ENCODE data around the gene BAIAP2.

BAIAP2 gene

DNA sequence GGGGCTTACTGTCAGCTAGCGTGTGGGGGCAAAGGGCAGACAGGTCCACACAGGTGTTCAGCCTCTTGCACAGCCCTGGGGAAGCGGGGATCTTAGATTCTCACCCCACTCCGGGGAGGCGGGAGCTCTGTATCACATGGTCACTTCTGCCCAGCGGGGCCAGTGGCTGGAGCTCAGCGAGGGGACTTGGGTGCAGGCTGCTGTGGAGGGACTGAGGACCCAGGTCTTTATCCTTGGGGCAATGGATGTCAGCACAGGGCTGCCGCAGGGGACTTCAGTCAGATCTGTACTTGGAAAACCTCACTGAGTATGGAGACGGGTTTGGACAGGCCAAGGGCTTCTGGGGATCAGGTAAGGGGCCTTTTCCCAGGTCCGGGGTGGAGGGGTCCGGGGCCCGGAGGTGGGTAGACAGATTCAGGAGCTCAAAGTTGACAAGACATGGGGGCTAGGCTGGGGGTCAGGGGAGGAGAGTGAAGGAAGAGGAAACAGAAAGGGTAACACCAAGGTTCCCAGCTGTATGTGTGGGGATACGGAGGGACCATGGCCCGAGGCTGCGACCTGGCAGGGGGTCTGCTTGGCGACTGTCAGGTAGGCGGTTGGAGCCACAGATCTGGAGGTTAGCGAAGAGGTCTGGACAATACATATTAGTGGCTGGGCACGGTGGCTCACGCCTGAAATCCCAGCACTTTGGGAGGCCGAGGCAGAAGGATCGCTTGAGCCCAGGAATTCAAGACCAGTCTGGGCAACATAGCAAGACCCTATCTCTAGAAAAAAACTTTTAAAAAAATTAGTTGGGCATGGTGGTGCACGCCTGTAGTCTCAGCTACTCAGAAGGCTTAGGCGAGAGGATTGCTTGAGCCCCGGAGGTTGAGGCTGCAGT is 15.1 kb upstream of the BAIAP2 start:
- H3K27ac ChIP-seq (ENCODE audit: low read length): no peak overlapping the region
- H3K4me2 ChIP-seq (ENCODE audit: low read depth, low read length): no peak overlapping the region
- no peaks in the 10 kb centered on the region for H3K79me2 ChIP-seq (ENCODE audit: low read length)
- H3K9ac ChIP-seq (ENCODE audit: low read length): no peak overlapping the region
- H2AFZ ChIP-seq (ENCODE audit: low read length): no peak overlapping the region
- H3F3A ChIP-seq (ENCODE audit: insufficient read depth, low read length): no peaks in the 10 kb centered on the region
- no peaks in the 10 kb centered on the region for H3K36me3 ChIP-seq (replicated peaks; ENCODE audit: insufficient read depth, low read length)
- no peaks in the 10 kb centered on the region for H3K9me3 ChIP-seq (replicated peaks; ENCODE audit: insufficient read depth, low read length)
- no peaks in the 10 kb centered on the region for H4K20me1 ChIP-seq (ENCODE audit: insufficient read depth, low read length)
- no peak for DNase-seq
- peaks cover 11% of the 10 kb centered on the region for H3K4me1 ChIP-seq (ENCODE audit: low read length)
- TF ChIP-seq EZH2phosphoT487 (IDR thresholded peaks at IDR 0.05; ENCODE audit: low read length) (no peak), EZH2 (optimal IDR thresholded peaks at IDR 0.05; ENCODE audit: low read depth, low read length) (no peak), CTCF (IDR thresholded peaks at IDR 0.05; ENCODE audit: low read length) (no peak)
- H3K27me3 ChIP-seq (replicated peaks; ENCODE audit: insufficient read depth, low read length): peaks cover 27% of the 10 kb centered on the region
- no peaks in the 10 kb centered on the region for H3K9me2 ChIP-seq (replicated peaks; ENCODE audit: insufficient read depth, low read length)
- H3K4me3 ChIP-seq (ENCODE audit: low read length): no peak overlapping the region

DNA sequence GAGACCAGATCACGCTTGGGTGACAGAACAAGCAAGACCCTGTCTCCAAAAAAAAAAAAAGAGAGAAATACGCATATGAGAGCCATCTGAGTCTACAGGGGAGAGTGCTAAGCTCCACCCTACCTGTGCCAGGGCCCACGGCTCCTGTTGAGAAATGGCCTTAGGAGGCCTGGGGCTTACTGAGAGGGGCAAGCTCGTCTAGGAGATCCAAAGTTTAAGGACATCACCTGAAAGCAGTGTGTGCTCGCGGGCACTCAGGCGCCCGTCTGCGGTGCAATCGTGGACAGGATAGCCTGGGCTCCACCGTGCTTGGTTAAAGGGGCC is 14.5 kb upstream of the BAIAP2 start:
- no peak for DNase-seq
- no peaks in the 10 kb centered on the region for H4K20me1 ChIP-seq (ENCODE audit: insufficient read depth, low read length)
- H3K27ac ChIP-seq (ENCODE audit: low read length): no peak overlapping the region
- H3K79me2 ChIP-seq (ENCODE audit: low read length): no peaks in the 10 kb centered on the region
- H3K9ac ChIP-seq (ENCODE audit: low read length): no peak overlapping the region
- peaks cover 11% of the 10 kb centered on the region for H3K4me1 ChIP-seq (ENCODE audit: low read length)
- no peak for TF ChIP-seq EZH2 (optimal IDR thresholded peaks at IDR 0.05; ENCODE audit: low read depth, low read length)
- TF ChIP-seq EZH2phosphoT487 (IDR thresholded peaks at IDR 0.05; ENCODE audit: low read length): no peak
- no peak for TF ChIP-seq CTCF (IDR thresholded peaks at IDR 0.05; ENCODE audit: low read length)
- peaks cover 30% of the 10 kb centered on the region for H3K27me3 ChIP-seq (replicated peaks; ENCODE audit: insufficient read depth, low read length)
- no peaks in the 10 kb centered on the region for H3K36me3 ChIP-seq (replicated peaks; ENCODE audit: insufficient read depth, low read length)
- no peaks in the 10 kb centered on the region for H3K9me2 ChIP-seq (replicated peaks; ENCODE audit: insufficient read depth, low read length)
- no peaks in the 10 kb centered on the region for H3F3A ChIP-seq (ENCODE audit: insufficient read depth, low read length)
- no peaks in the 10 kb centered on the region for H3K9me3 ChIP-seq (replicated peaks; ENCODE audit: insufficient read depth, low read length)
- H2AFZ ChIP-seq (ENCODE audit: low read length): no peak overlapping the region
- H3K4me2 ChIP-seq (ENCODE audit: low read depth, low read length): no peak overlapping the region
- no peak overlapping the region for H3K4me3 ChIP-seq (ENCODE audit: low read length)

DNA sequence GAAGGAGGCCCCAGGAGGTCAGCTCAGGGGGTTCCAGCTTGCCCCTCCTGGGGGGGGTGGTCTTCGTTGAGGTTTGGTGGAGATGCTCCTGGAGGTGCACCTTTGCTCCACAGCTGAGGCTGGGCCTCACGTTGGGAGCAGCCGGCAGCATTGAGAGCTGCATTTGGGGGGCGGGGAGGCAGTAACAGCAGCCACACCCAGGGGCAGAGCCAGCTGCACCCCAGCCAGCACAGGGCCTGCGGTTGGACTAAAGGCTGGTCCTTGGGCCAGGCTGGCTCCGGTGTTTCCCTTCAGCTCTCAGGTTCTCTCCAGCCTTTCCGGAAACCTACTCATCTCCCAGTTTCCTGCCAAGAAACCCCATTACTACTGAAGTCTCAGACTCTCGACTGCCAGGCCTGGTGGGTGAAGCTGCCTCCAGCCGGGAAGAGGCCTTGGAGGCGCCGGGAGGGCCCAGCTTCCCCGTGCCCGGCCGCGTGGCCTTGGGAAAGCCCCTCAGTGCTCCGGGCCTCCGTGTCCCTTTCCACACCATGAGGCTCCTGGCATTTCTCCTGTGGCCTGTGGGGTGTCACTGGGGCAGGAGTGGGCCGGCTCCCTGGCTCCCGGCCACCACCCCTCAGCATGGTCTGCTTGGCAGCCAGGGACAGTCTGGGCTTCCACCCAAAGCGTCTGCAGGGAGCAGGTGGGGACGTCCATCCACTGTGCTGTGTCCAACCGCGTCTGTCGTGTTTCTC is 14.0 kb upstream of the BAIAP2 start:
- DNase-seq: no peak

More for the DNA sequence above, 14.0 kb upstream of the BAIAP2 start:
- Histone ChIP-seq H3K9ac (ENCODE audit: low read length) (no peak overlapping the region), H3K9me3 (replicated peaks; ENCODE audit: insufficient read depth, low read length) (no peaks in the 10 kb centered on the region), H3K4me1 (ENCODE audit: low read length) (peaks cover 11% of the 10 kb centered on the region), H3K9me2 (replicated peaks; ENCODE audit: insufficient read depth, low read length) (no peaks in the 10 kb centered on the region), H3K79me2 (ENCODE audit: low read length) (no peaks in the 10 kb centered on the region), H3K27me3 (replicated peaks; ENCODE audit: insufficient read depth, low read length) (peaks cover 34% of the 10 kb centered on the region), H3K36me3 (replicated peaks; ENCODE audit: insufficient read depth, low read length) (no peaks in the 10 kb centered on the region), H3K4me3 (ENCODE audit: low read length) (no peak overlapping the region), H3K27ac (ENCODE audit: low read length) (no peak overlapping the region), H3K4me2 (ENCODE audit: low read depth, low read length) (no peak overlapping the region), H3F3A (ENCODE audit: insufficient read depth, low read length) (no peaks in the 10 kb centered on the region), H4K20me1 (ENCODE audit: insufficient read depth, low read length) (no peaks in the 10 kb centered on the region), H2AFZ (ENCODE audit: low read length) (no peak overlapping the region)
- TF ChIP-seq CTCF (IDR thresholded peaks at IDR 0.05; ENCODE audit: low read length) (no peak), EZH2phosphoT487 (IDR thresholded peaks at IDR 0.05; ENCODE audit: low read length) (no peak), EZH2 (optimal IDR thresholded peaks at IDR 0.05; ENCODE audit: low read depth, low read length) (no peak)
